ENCODE measurements around the gene CBFA2T2. TPM values are rescaled to one million over a fixed set of nuclear protein-coding genes. Genes with fewer than 3 reads are reported as not detected.

Gene CBFA2T2
- total and polyA plus RNA-seq, 2 of the 4 experiments (the other 2 are of a cell fraction), result 3.8 to 6.2 TPM

DNA sequence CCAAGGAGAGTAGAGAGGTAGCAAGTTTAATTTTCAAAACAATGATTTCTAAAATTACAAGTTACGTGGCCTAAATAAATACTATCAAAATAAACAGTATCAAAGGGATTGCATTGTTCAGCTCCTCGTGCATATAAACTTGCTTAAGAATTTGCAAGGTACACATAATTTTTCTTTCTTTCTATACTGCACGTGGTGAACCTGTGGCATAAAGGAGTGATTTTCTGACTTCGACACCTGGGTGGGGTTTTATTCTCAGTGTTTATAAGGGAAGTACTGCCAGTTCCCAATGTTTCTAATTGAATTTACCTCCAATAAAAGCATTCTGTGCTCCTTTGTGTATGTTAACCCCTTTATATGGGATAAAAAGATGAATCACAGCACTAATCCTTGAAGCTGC lies 122.1 kb downstream of the CBFA2T2 start:
- no peak overlapping the region for H3K4me3 ChIP-seq (ENCODE audit: insufficient read depth, low read depth, low read length)
- no peak overlapping the region for H2BK5ac ChIP-seq (ENCODE audit: low read depth, low read length, poor library complexity, severe bottlenecking)
- no peak overlapping the region for H3K4me2 ChIP-seq (ENCODE audit: low read depth, low read length)
- no peak for TF ChIP-seq BHLHE40 (IDR thresholded peaks at IDR 0.05; ENCODE audit: low read depth, low read length)
- H2AFZ ChIP-seq (replicated peaks; ENCODE audit: low read length, poor library complexity), result no peak overlapping the region
- H2BK15ac ChIP-seq (ENCODE audit: low read depth, low read length), result no peak overlapping the region
- H3K4me1 ChIP-seq (ENCODE audit: control insufficient read depth, insufficient read depth, low read length), result no peaks in the 10 kb centered on the region
- no peak overlapping the region for H3K4ac ChIP-seq (ENCODE audit: low read depth, low read length)
- dilution Hi-C loops (cut with HindIII; ENCODE audit: low sequenced_read_pairs, unreplicated experiment) (no loop called here), intact Hi-C loops (cut with micrococcal nuclease) (no loop called here), in situ Hi-C loops (cut with MboI; ENCODE audit: low sequenced_read_pairs) (no loop called here)
- no peak overlapping the region for H4K5ac ChIP-seq (ENCODE audit: low read depth, low read length)
- POLR2A ChIA-PET (ENCODE audit: unreplicated experiment), result no interaction called here
- H3K9me3 ChIP-seq (ENCODE audit: control insufficient read depth, insufficient read depth, low read length), result no peaks in the 10 kb centered on the region
- H3K18ac ChIP-seq (ENCODE audit: low read depth, low read length), result no peak overlapping the region
- H2AK9ac ChIP-seq (replicated peaks; ENCODE audit: low read depth, low read length, poor library complexity), result no peak overlapping the region
- no peaks in the 10 kb centered on the region for H4K20me1 ChIP-seq (ENCODE audit: insufficient read depth, low read length)
- no peak overlapping the region for H3K14ac ChIP-seq (replicated peaks; ENCODE audit: low read depth, low read length)
- WGBS, 2 experiments (ENCODE audit: extremely low coverage in 2 of 2, insufficient read length in 1 of 2), result no CpG with 5 or more reads among the region's 4 CpGs
- H4K91ac ChIP-seq (ENCODE audit: insufficient read depth, low read depth, low read length), result no peak overlapping the region
- no peak overlapping the region for H3K56ac ChIP-seq (ENCODE audit: extremely low read depth, insufficient read depth, low read length)
- H2BK120ac ChIP-seq (ENCODE audit: low read depth, low read length), result no peak overlapping the region
- peaks cover 3% of the 10 kb centered on the region; the same call in 1 of the 2 replicates for H3K9me1 ChIP-seq (ENCODE audit: insufficient read depth, low read length)
- no TSS peak for BruUV-seq (replicated peaks)
- no peak overlapping the region for H3K9ac ChIP-seq (ENCODE audit: low read depth, low read length)
- H3K23ac ChIP-seq (ENCODE audit: low read depth, low read length), result no peak overlapping the region
- DNase-seq (no peak), ATAC-seq (ENCODE audit: low read depth) (no peak)
- no peak overlapping the region for H4K8ac ChIP-seq (ENCODE audit: low read depth in 2 of 2, low read length in 2 of 2)
- H3K36me3 ChIP-seq (ENCODE audit: control insufficient read depth, insufficient read depth, low read length), result peaks cover 31% of the 10 kb centered on the region
- H2AK5ac ChIP-seq (ENCODE audit: low read depth, low read length), result no peak overlapping the region
- 0 out of 4 replicates have a peak, but pooled peaks cover 0 to 3% of the 10 kb centered on the region in 2 experiments for H3K79me1 ChIP-seq (ENCODE audit: low read depth in 1 of 2, low read length in 2 of 2)
- H3K27me3 ChIP-seq (ENCODE audit: control insufficient read depth, insufficient read depth, low read length), result no peaks in the 10 kb centered on the region
- H2BK20ac ChIP-seq (ENCODE audit: low read depth, low read length), result no peak overlapping the region
- CTCF ChIA-PET, result no interaction called here
- H3K27ac ChIP-seq (ENCODE audit: insufficient read depth, low read length), result no peak overlapping the region

Data from IMR-90 (cell line).